Stomach (tissue), 9 donors: Measurements from ENCODE around the gene PRRG4. TPM values are rescaled to one million over a fixed set of nuclear protein-coding genes. Genes with fewer than 3 reads are reported as not detected.

ENCODE experiments used
- DNase-seq, 2 donors: peaks; one replicate each; pipeline versions ENCODE4 v3.0.0 to v3.0.0-alpha.2; 2013 to 2019
- H3K27ac ChIP-seq, 5 donors: fragments of 200-600 bp in 4 of 5; sonication (generic) in 4 of 5; one replicate each; pipeline ENCODE4 v1.5.1; 2013 to 2019; ENCODE audit warnings: mild to moderate bottlenecking in 1 of 5, moderate library complexity in 1 of 5
- H3K27me3 ChIP-seq, 3 donors: fragments of 200-600 bp; sonication (generic); one replicate each; pipeline ENCODE4 v1.5.1; 2017 to 2019; ENCODE audit warnings: mixed run types in 1 of 3
- H3K36me3 ChIP-seq, 4 donors: fragments of 200-600 bp; sonication (generic); 1 replicate in 3 of 4; 2 replicates in 1 of 4; pipeline ENCODE4 v1.5.1; 2016 to 2019
- H3K4me1 ChIP-seq, 4 donors: fragments of 200-600 bp; sonication (generic); one replicate each; pipeline ENCODE4 v1.5.1; 2016 to 2019
- H3K4me3 ChIP-seq, 4 donors: fragments of 200-600 bp; sonication (generic) in 3 of 4; one replicate each; pipeline ENCODE4 v1.5.1; 2016 to 2019; ENCODE audit warnings: mild to moderate bottlenecking in 1 of 4
- H3K9me3 ChIP-seq, 4 donors: fragments of 200-600 bp; sonication (generic); one replicate each; pipeline ENCODE4 v1.5.1; 2016 to 2019
- CTCF ChIP-seq, 7 experiments: fragments of 450-650 bp in 4 of 7; fragments of 200-600 bp in 3 of 7; sonication (generic) in 3 of 7; IDR thresholded peaks; one replicate each; pipeline ENCODE4 v1.5.1; 2016 to 2019; ENCODE audit warnings: antibody characterized with exemption in 7 of 7, control low read depth in 2 of 7, mild to moderate bottlenecking in 1 of 7
- EP300 ChIP-seq: sonication (generic); formaldehyde crosslinking; IDR thresholded peaks from one replicate; pipeline ENCODE4 v1.6.1; 2017; ENCODE audit warnings: antibody characterized with exemption
- POLR2A ChIP-seq, 4 donors: fragments of 450-650 bp; IDR thresholded peaks; one replicate each; pipeline ENCODE4 v1.6.1; 2016; ENCODE audit warnings: antibody characterized with exemption in 4 of 4, control low read depth in 2 of 4, mild to moderate bottlenecking in 1 of 4, moderate library complexity in 1 of 4
- POLR2AphosphoS5 ChIP-seq, 3 donors: sonication (generic); formaldehyde crosslinking; IDR thresholded peaks; one replicate each; pipeline ENCODE4 v1.6.1; 2016; ENCODE audit warnings: antibody characterized with exemption in 3 of 3
- WGBS, 5 donors: extraction: QIAGEN DNeasy Blood & Tissue Kit in 3 of 5; methylation state at CpG; one replicate each; pipeline versions ENCODE4 v1.1.5 to v1.1.7; 2013 to 2018; 5-methylcytosine and 5-hydroxymethylcytosine counted together
- intact Hi-C: fragments of 100-400 bp; cut with DNase I; formaldehyde crosslinking; loops from one replicate; pipeline ENCODE4 v1.15.1; 2023; ENCODE audit warnings: low total_unique reads
- polyA plus RNA-seq, 3 donors: library from polyadenylated mRNA; stranded (reverse); fragments of 200-250 nt; gene quantifications; one replicate each; pipeline ENCODE4 v1.2.3, GENCODE V29; 2013
- total RNA-seq, 5 donors: library from RNA; depleted of rRNA; stranded (reverse); fragments of >200 nt; gene quantifications; one replicate each; pipeline versions ENCODE4 v1.1.0 to v1.2.3, GENCODE V29; 2014 to 2016
- donor health status: healthy with polysubstance abuse.
- donor health status: Bipolar disorder and iron deficiency.
- donor health status: healthy.

Gene PRRG4
- total and polyA plus RNA-seq, 8 donors = under 0.01 to 9.0 (median 4.3) TPM

GRCh38 chr11:32830413-32830738, 649 bp downstream of the PRRG4 start:
- peak overlapping the region; percentile 57 to 76 (median 70) for H3K4me3 ChIP-seq

DNA sequence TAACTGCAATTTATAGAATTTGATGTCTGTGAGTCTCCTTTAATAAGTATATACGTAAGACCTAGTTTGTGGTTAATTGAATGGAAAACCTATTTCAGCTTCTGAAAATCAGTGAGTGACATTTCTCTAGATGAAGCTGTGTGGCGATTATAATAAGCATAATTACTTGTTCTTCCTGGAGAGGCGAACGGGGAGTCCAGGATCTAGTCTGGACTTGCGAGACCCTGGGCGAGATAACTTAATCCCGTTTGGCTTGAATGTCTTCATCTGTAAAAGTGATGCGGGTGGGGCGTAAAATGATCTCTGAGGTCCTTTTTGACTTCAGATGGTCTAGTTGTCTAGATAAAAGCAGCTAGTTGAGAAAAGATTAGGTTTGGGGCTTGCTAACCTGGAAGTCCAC, 1.1 kb downstream of the PRRG4 start:
- Histone ChIP-seq H3K27ac (peak overlapping the region in 1 of 5 donors; percentile 87), H3K4me1 (peaks cover 0 to 25% (median 18%) of the 10 kb centered on the region in 4 donors), H3K36me3 (no peaks in the 10 kb centered on the region), H3K27me3 (peaks cover 0 to 16% (median 7%) of the 10 kb centered on the region in 3 donors), H3K4me3 (peak overlapping the region in 3 of 4 donors; percentile 68 to 76 (median 73)), H3K9me3 (no peaks in the 10 kb centered on the region)
- 31 to 49% (median 33%) methylated on average over 9 of the region's 9 CpGs for whole genome bisulfite sequencing, 5 donors
- no peak for TF ChIP-seq CTCF (IDR thresholded peaks at IDR 0.05)
- peak in 1 of 2 donors; percentile 9 for DNase-seq
- intact Hi-C loops = no loop called here

More at GRCh38 chr11:32830413-32830738, 649 bp downstream of the PRRG4 start:
- intact Hi-C loops = no loop called here
- WGBS, 5 donors = 6 to 17% (median 12%) methylated on average over 6 of the region's 6 CpGs
- TF ChIP-seq CTCF (IDR thresholded peaks at IDR 0.05) (no peak), POLR2A (IDR thresholded peaks at IDR 0.05) (no peak), EP300 (no peak), POLR2AphosphoS5 (IDR thresholded peaks at IDR 0.05) (no peak)
- Histone ChIP-seq H3K27me3 (peaks cover 0 to 16% (median 7%) of the 10 kb centered on the region in 3 donors), H3K27ac (peak overlapping the region; percentile 80 to 87 (median 81)), H3K9me3 (no peaks in the 10 kb centered on the region), H3K36me3 (no peaks in the 10 kb centered on the region), H3K4me1 (peaks cover 0 to 25% (median 18%) of the 10 kb centered on the region in 4 donors)
- peak; percentile 65 to 80 for DNase-seq

- 37 to 54% (median 43%) methylated on average over 3 of the region's 3 CpGs for WGBS, 5 donors
- peaks cover 0 to 25% (median 18%) of the 10 kb centered on the region in 4 donors for H3K4me1 ChIP-seq
- H3K27me3 ChIP-seq = peaks cover 0 to 16% (median 7%) of the 10 kb centered on the region in 3 donors
- peak in 1 of 2 donors; percentile 12 for DNase-seq
- TF ChIP-seq CTCF (IDR thresholded peaks at IDR 0.05) (no peak), POLR2AphosphoS5 (IDR thresholded peaks at IDR 0.05) (no peak)
- H3K4me3 ChIP-seq = peak overlapping the region in 1 of 4 donors; percentile 76
- no peaks in the 10 kb centered on the region for H3K9me3 ChIP-seq
- no peaks in the 10 kb centered on the region for H3K36me3 ChIP-seq
- intact Hi-C loops = no loop called here
- no peak overlapping the region for H3K27ac ChIP-seq
Measured at GRCh38 chr11:32831221-32831620, 1.5 kb downstream of the PRRG4 start.

DNA sequence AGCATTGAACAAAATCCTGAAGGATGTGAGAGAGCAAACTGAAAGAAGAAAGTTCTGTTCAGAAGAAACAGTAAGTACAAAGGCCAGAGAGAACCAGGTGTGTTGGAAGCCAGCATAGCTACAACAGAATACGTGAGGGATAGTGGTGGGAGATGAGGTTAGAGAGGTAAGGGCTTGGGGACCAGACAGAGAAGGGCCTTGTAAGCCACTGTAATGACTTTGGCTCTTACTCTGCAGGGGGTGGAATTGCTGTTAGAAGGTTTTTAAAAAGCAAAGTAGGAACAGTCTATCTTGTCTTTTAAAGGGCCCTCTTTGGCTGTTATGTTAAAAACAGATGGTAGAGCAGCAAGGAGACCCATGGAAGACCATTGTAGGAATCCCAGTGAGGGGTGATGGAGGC, 4.2 kb downstream of the PRRG4 start:
- peaks cover 0 to 22% (median 17%) of the 10 kb centered on the region in 4 donors for H3K4me1 ChIP-seq
- intact Hi-C loops = no loop called here
- H3K9me3 ChIP-seq = no peaks in the 10 kb centered on the region
- no peak overlapping the region for H3K27ac ChIP-seq
- 73 to 93% (median 82%) methylated on average over 1 of the region's 1 CpG for WGBS, 5 donors
- no peaks in the 10 kb centered on the region for H3K36me3 ChIP-seq
- TF ChIP-seq POLR2A (IDR thresholded peaks at IDR 0.05) (no peak), CTCF (IDR thresholded peaks at IDR 0.05) (no peak), POLR2AphosphoS5 (IDR thresholded peaks at IDR 0.05) (no peak), EP300 (no peak)
- no peak overlapping the region for H3K4me3 ChIP-seq
- no peak for DNase-seq
- peaks cover 0 to 16% (median 7%) of the 10 kb centered on the region in 3 donors for H3K27me3 ChIP-seq
